NCI-H1048 (cell line): ENCODE results near the gene FAM117B.
"Not testable (repeated sequence)": the region's sequence is repeated elsewhere in the genome, so short reads cannot be mapped to it uniquely, and the experiment has no call there.

Experiments
- DNase-seq: peaks from one replicate; lab custom pipeline; 2025; lab: John Stamatoyannopoulos, UW

Gene FAM117B

GRCh38 chr2:202760848-202761247, 126.1 kb downstream of the FAM117B start:
- DNase-seq: no peak

- no peak for DNase-seq
These were observed 127.8 kb downstream of the FAM117B start for GRCh38 chr2:202762556-202762955.

DNA sequence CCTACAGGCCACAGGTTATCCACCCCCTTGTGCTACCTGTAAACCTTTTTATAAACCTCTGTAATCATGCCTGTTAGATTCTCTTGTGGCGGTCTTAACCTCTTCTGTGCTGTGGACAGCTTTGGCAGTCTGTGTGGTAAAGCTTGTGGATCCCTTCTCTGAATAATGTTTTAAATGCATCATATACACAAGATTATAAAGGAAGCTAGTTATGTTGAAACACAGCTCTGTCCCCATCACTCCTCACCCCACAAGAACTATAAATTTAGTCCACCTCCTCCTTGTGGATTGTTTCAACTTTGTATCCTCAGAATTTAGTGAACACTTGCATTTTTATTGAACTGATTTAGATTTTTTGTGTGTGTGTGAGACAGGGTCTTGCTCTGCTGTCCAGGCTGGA, 129.1 kb downstream of the FAM117B start:
- DNase-seq: no peak

DNA sequence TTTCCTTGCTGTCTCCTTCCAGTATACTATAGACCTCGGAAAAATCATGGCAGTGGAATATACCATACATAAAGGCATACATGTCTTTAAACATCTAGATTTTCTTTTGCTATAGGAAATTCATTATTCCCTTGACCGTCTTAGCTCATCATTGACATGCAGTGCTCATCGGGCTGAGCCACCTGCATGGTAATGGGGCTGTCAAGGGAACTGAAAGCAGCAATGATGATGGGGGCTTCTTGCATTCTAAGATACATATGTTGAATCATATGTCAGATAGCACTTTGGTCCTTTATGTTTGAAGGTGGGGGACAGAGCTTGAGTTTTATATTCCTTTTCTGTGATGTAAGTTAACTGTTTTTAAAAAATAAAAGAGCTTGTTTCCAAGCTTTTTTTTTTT, 130.2 kb downstream of the FAM117B start:
- DNase-seq: no peak

- no peak for DNase-seq
These were observed 130.7 kb downstream of the FAM117B start for GRCh38 chr2:202765436-202765835.

DNA sequence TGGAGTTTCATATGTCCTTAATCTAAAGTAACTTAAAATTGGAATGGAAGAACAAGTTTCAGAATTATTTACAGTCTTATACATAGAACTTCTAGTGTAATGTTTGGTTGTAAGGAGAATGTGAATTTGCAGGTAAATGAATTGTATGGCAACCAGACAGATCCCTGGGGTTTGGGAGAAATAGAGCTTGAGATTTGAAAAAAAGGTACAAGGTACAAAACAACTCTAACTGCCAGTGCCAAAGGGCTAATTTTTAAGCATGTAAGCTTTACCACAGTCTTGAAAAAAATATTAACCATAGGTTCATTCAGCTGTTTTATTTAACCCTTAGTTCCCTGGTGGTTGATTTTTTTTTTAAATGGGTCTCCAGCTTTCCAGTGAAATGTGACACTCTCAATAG, 133.5 kb downstream of the FAM117B start:
- DNase-seq: no peak

- DNase-seq: no peak
These were observed 134.4 kb downstream of the FAM117B start for GRCh38 chr2:202769201-202769600.

DNA sequence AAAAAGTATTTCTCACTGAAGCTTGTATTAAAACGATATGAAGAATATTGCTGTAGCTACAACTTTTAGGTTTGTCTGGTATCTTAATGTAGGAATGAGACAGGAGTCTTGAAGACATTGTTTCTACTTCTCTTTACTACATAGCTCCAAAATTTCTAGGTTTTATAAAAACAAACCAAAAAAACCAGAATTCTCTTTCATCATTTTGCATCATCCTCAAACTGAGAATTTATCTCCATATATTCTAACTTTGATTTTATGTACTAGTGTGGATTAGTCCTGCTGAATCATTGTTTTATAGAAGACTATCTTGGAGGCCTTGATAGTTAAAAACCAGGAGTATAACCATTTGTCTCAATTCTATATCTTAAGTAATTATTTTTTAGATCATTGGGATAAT, 136.6 kb downstream of the FAM117B start:
- no peak for DNase-seq

DNA sequence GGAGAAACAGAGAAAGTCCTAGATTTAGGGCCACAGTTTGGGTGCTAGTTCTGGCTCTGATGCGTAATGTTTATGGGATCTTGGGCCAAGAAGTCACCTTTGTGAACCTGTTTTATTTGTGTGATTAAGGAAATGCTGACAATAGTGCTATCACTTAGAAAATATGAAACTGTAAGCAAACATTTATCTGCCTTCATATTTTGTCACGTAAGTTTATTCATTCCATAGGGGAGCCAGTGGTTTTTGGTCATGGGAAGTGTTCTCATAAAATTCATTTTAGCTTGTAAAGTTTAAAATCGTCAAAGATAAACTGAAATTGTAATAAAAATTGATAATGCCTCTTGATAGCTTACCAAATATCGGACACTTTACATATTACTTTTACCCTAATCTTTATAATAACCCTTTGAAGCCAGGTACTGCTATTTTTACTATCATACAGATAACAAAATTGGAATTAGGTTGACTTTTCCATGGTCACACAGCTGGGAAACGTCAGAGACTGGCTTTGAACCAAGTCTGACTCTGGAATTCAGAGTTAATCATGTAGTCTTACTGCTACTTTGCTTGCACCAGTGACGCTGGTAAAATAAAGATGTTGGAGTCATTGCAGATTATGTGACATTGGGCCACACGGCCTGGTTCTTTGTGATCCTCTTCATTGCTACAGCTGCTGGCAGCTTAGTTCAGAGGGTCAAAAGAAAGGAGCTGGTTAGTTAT, 137.1 kb downstream of the FAM117B start:
- DNase-seq: no peak

GRCh38 chr2:202773301-202773973, 138.7 kb downstream of the FAM117B start:
- DNase-seq: no peak

GRCh38 chr2:202774104-202774503, 139.3 kb downstream of the FAM117B start:
- DNase-seq: no peak

- peak; percentile 36 for DNase-seq
These were observed 143.4 kb downstream of the FAM117B start for GRCh38 chr2:202778217-202778616.

DNA sequence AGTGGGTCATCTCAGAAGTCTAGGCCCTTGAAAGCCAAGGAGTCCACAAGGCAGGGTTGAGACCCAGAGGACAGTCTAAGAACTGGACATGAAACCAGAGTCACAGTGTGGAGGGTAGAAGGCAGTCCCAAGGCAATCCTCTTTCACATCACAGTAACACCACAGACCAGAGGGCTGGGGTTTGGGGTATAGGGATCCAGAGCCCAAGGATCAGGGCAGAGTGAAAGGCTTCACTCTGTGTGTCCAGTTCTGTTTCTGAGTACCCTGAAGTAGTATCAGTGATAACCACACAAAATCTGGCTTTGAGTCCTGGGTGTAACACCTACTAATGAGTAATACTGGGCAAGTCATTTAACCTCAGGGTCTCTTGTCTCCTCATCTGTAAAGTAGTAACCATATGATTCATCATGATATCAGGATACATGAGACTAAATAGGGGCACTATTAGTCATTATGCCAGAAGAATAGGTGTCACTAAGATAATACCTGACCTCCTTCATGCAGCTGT, 145.8 kb downstream of the FAM117B start:
- no peak for DNase-seq

DNA sequence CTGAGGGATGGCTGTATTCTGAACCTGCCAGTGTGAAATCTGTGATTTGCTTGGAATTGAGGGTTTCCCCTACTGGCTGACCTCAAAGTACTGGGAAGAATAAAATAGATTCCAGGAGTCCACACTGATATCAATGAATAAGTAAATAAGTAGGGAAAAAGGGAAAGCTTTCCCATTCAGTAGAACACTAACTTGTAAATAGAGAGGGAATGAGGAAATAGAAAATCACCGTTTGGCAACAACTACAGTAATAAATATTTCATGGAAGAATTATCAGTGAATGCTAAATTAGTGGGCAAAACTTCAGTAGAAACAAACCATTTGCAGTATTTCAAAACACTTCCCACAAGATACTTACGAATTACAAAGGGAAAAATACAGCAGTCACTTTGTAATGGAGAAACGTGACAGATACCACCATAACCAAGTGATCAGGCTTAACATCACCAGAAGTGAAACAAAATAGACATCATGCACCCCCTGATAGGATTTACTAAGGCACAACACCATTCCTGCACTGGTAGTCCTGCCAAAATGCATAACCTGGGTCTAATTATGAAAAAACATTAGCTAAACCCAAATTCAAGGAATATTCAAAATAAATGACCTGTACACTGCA, 148.3 kb downstream of the FAM117B start:
- DNase-seq: no peak

DNA sequence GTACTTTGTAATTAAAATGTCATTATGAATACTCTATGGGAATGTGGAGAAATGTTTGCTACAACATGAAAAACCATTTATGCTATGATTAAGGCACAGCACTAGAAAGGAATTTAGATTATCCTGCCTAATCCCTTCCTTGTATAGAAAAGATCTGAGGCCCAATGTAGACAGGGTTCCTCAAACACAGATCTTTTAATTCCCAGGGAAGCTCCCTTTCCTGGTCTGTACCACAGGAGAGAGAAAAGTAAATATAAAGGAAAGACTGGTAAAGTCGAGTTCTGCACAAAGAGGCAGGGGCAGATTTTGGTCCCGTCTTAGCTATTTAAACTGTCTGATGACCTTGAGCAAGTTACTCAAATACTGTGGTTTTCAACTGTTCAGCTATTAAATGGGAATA, 152.1 kb downstream of the FAM117B start:
- no peak for DNase-seq

DNA sequence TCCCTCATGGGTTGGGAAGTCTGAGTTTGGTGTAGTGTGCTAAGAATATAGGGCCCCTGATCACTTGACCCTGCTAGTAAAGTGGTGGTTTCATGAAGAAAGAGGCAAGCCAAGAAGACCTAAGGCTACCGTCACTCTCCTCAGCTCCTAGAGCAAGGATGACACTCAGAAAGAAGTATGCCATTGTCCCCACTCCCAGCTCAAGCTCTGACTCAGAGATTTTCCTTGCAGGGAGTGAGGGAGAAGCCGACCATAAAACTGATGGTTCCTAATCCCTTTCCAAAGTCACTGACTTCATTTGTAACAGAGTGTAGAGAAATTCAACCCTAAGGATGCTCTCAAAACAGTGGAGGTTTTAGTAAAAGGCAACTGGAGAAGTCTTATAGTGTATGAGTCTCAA, 155.9 kb downstream of the FAM117B start:
- DNase-seq: no peak

DNA sequence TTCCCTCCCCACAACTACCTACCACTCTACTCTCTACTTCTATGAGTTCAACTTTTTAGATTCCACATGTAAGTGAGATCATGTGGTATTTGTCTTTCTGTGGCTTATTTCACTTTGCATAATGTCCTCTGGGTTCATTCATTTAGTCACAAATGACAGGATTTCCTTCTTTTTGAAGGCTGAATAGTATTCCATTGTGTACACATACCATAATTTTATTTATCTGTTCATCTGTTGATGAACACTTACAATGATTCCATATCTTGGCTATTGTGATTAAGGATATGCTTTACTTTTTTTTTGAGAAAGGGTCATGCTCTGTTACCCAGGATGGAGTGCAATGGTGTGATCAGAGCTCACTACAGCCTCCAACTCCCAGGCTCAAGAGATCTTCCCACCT, 163.2 kb downstream of the FAM117B start:
- DNase-seq: no peak

DNA sequence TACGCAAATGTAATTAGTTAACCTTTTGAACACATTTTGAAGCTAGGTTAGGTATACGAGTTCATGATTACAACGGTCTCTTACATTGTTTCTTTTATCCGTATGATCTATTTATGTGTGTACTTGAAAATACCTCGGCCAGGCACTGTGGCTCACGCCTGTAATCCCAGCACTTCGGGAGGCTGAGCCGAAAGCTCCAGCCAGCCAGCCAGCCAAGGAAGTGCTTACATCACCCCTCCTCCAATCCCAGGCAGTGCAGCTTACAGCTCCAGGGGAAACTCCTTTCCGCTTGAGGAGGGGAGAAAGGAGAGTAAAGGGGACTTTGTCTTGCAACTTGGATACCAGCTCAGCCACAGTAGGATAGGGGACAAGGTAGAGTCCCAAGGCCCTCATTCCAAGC, 171.1 kb downstream of the FAM117B start:
- DNase-seq: not testable (repeated sequence)

- DNase-seq: not testable (repeated sequence)
These were observed 172.8 kb downstream of the FAM117B start for GRCh38 chr2:202807431-202808138.

GRCh38 chr2:202808754-202809153, 174.0 kb downstream of the FAM117B start:
- no peak for DNase-seq

DNA sequence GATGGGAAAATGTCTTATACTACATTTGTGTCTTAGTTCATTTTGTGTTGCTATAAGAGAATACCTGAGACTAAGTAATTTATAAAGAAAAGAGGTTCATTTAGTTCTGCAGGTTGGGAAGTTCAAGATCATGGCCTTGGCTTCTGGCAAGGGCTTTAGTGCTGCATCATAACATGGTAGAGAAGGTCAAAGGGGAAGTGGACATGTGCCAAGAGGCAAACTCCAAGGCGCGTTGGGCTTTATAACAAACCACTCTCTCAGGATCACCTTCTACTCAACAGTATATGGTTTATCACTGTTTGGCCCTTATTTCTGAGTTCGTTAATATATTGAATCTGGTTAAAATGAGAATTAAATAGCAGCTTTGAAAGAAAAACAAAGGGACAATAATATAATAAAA, 178.6 kb downstream of the FAM117B start:
- no peak for DNase-seq

GRCh38 chr2:202814226-202814625, 179.5 kb downstream of the FAM117B start:
- DNase-seq: no peak
